ENCODE data around the gene SEC23B. TPM values are rescaled to one million over a fixed set of nuclear protein-coding genes. Genes with fewer than 3 reads are reported as not detected.

SEC23B gene
- polyA plus RNA-seq, 1 experiment, result 49.2 TPM

DNA sequence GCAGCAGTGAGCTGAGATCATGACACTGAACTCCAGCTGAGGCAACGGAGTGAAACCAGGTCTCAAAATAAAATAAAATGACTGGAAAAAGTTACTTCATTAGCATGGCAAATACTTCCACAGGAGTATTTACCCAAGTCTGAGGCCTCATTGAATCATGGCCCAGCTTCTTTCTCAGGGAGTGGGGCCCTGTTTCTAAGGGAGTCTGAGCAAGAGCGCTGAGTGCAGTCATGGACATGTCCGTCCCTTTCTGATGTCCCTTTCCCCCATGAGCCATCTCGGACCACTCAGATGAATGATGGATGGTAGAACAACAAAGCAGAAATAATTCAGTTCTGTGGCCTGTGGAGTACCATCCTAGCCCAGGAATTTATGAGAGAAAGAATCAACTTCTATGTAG, 72.3 kb downstream of the SEC23B start:
- TF ChIP-seq, protein P1, sequence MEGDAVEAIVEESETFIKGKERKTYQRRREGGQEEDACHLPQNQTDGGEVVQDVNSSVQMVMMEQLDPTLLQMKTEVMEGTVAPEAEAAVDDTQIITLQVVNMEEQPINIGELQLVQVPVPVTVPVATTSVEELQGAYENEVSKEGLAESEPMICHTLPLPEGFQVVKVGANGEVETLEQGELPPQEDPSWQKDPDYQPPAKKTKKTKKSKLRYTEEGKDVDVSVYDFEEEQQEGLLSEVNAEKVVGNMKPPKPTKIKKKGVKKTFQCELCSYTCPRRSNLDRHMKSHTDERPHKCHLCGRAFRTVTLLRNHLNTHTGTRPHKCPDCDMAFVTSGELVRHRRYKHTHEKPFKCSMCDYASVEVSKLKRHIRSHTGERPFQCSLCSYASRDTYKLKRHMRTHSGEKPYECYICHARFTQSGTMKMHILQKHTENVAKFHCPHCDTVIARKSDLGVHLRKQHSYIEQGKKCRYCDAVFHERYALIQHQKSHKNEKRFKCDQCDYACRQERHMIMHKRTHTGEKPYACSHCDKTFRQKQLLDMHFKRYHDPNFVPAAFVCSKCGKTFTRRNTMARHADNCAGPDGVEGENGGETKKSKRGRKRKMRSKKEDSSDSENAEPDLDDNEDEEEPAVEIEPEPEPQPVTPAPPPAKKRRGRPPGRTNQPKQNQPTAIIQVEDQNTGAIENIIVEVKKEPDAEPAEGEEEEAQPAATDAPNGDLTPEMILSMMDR (IDR thresholded peaks at IDR 0.05; ENCODE audit: insufficient read depth, low read depth, low read length), result no peak
- no peaks in the 10 kb centered on the region for H3K27me3 ChIP-seq (ENCODE audit: control insufficient read depth, insufficient read depth, low read length)
- H3K36me3 ChIP-seq (ENCODE audit: control insufficient read depth, insufficient read depth, low read length), result no peaks in the 10 kb centered on the region
- ChIA-PET CTCF (no interaction called here), POLR2A (no interaction called here)
- no peak for DNase-seq (ENCODE audit: low read depth)
- no peak overlapping the region for H3K4me3 ChIP-seq (ENCODE audit: low read depth, low read length)

DNA sequence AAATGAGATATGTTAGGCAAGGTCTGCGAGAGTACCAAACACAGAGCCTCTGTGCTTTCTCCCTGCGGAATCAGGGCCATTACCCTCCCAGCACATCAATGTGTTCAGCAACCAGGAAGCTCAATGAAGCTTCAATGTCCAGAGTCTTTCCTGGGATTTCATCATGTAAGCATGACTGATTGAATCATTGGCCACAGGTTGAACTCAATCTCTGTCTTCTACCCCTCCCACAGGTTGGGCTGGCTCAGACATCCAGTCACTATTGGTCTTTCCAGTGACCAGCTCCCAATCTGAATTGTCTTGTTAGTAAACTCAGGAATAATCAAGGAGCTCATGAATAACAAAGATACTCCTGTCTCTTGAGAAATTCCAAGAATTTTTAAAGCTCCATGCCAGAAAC, 77.4 kb downstream of the SEC23B start:
- POLR2A ChIA-PET, result no interaction called here
- Histone ChIP-seq H3K36me3 (ENCODE audit: control insufficient read depth, insufficient read depth, low read length) (no peaks in the 10 kb centered on the region), H3K4me3 (ENCODE audit: low read depth, low read length) (no peak overlapping the region), H3K27me3 (ENCODE audit: control insufficient read depth, insufficient read depth, low read length) (no peaks in the 10 kb centered on the region)
- TF ChIP-seq, protein P1 (IDR thresholded peaks at IDR 0.05; ENCODE audit: insufficient read depth, low read depth, low read length), result no peak
- CTCF ChIA-PET, result no interaction called here
- peak; percentile 67 for DNase-seq (ENCODE audit: low read depth)

DNA sequence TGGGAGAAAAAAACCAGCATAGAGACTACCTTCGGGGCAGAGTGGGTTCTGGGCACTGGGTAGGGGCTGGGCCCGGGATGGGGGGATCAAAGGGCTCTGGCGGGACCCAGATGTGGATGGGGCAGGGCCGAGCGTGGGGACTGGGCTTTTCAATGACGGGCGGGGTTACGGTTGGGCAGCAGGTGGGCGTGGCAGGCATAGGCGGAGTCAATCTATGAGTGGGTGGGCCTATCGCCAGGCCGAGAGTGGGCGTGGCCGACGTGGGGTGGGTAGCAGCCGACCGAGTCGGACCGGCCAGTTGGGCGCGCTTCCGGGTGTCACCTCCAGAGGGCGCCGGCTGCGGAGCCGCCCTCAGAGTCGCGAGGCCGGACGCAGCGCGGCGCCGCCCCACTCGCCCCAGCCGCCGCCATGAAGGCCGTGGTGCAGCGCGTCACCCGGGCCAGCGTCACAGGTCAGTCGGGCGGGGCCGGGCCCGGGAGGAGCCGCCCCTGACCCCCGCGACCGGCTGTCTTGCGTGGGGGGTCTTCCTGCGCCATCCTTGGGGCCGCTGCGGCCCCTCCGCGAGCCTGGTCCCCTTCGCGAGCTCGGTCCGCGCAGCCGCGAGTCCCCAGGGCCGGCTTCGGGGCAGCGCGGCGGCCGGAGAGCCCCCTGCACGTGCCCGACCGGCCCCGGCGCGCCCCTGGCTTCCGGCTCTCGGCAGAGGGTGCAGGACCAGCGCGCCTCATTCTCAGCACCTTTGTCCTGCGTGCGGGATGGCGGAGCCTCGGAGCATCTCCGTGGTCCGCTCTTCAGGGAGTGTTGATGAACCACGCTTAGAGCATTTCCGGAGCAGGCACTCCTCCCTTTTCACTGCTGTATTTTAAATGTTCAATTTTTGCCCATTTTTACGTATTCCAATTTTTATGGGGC, 80.2 kb downstream of the SEC23B start, which contains the start of gene DTD1:
Gene DTD1, plus strand, starts transcription at position 390 of the 909 bp plus-strand sequence. Its CDS starts 19 bp downstream, at position 409.
- H3K27me3 ChIP-seq (ENCODE audit: control insufficient read depth, insufficient read depth, low read length), result no peaks in the 10 kb centered on the region
- CTCF ChIA-PET, result interaction anchor here (0.6 to 1.1 kb wide), 4 partner anchors 11 to 99 kb away, joined by 3 to 4 read pairs (median 3); no protein-coding TSS in a partner anchor
- POLR2A ChIA-PET, result interaction anchor here (0.5 kb wide), 1 partner anchor 20 kb away, joined by 10 read pairs; no protein-coding TSS in a partner anchor
- peak within 1 kb of the TSS; percentile 63 for H3K4me3 ChIP-seq (ENCODE audit: low read depth, low read length)
- TF ChIP-seq, protein P1 (IDR thresholded peaks at IDR 0.05; ENCODE audit: insufficient read depth, low read depth, low read length), result peak; percentile 61
- DNase-seq (ENCODE audit: low read depth), result peak; percentile 29
- H3K36me3 ChIP-seq (ENCODE audit: control insufficient read depth, insufficient read depth, low read length), result no peaks in the 10 kb centered on the region

DNA sequence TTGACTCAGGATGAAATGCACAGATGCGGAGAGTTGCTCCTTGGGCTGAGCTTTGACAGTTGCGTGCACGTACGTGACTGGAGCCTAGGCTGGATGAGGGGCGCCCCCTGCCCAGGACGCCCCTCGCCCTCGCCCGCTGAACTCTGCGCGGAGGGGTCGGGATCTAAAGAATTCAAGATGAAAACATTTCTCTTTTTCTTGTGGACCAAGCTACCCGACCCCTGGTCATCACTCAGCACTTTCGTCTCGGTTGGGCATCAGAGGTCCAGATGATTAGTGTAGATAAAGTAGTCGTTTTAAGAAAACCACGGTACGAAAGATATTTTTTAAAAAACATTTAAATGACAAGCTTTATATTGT, 80.8 kb downstream of the SEC23B start:
- CTCF ChIA-PET, result interaction anchor here (0.6 to 1.1 kb wide), 4 partner anchors 10 to 100 kb away, joined by 3 to 4 read pairs (median 3); no protein-coding TSS in a partner anchor
- POLR2A ChIA-PET, result interaction anchor here (0.5 kb wide), 1 partner anchor 21 kb away, joined by 10 read pairs; no protein-coding TSS in a partner anchor
- TF ChIP-seq, protein P1 (IDR thresholded peaks at IDR 0.05; ENCODE audit: insufficient read depth, low read depth, low read length), result no peak
- Histone ChIP-seq H3K27me3 (ENCODE audit: control insufficient read depth, insufficient read depth, low read length) (no peaks in the 10 kb centered on the region), H3K36me3 (ENCODE audit: control insufficient read depth, insufficient read depth, low read length) (no peaks in the 10 kb centered on the region), H3K4me3 (ENCODE audit: low read depth, low read length) (peak overlapping the region; percentile 63)
- DNase-seq (ENCODE audit: low read depth), result no peak

DNA sequence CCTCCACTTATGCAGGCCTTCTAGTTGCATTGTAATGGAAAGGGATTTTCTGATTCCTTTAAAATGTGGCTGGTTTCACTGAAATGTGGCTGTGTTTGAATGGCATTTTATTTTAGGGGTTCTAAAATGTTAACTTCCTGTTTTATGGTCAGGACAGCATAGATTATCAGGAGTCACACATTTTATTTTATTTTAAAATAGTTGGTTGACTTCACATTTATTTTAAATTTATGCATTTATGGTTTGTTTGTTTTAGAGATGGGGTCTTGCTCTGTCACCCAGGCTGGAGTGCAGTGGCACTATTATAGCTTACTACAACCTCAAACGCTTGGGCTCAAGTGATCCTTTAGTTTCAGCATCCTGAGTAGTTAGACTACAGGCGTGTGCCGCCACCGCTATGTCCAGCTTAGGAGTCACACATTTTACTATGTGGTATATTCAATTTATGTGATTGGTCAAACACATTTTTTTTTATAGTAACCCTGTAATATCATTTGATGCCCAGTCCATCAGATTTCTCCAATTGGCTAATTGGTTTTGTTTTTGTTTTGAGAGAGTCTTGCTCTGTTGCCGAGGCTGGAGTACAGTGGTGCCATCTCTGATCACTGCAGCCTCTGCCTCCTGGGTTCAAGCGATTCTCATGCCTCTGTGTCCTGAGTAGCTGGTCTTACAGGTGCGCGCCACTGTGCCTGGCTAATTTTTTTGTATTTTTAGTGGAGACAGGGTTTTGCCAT, 82.4 kb downstream of the SEC23B start:
- Histone ChIP-seq H3K4me3 (ENCODE audit: low read depth, low read length) (no peak overlapping the region), H3K27me3 (ENCODE audit: control insufficient read depth, insufficient read depth, low read length) (no peaks in the 10 kb centered on the region), H3K36me3 (ENCODE audit: control insufficient read depth, insufficient read depth, low read length) (no peaks in the 10 kb centered on the region; the same call in 1 of the 2 replicates)
- DNase-seq (ENCODE audit: low read depth), result no peak
- TF ChIP-seq, protein P1 (IDR thresholded peaks at IDR 0.05; ENCODE audit: insufficient read depth, low read depth, low read length), result no peak
- ChIA-PET POLR2A (no interaction called here), CTCF (interaction anchor here (1.0 kb wide), 1 partner anchor 25 kb away, joined by 3 read pairs; no protein-coding TSS in a partner anchor)

Data from BJ (cell line).